HG03159 (cell line): ENCODE measurements around the gene ACTL9.
"Not testable (repeated sequence)": the region's sequence is repeated elsewhere in the genome, so short reads cannot be mapped to it uniquely, and the experiment has no call there.

Source experiments
- ATAC-seq: cut with Tn5 transposase; IDR thresholded peaks from one replicate; pipeline ENCODE4 v1.9.1; 2021; ENCODE audit warnings: mild to moderate bottlenecking, moderate library complexity; ENCODE audit not compliant: unreplicated experiment

Gene ACTL9

DNA sequence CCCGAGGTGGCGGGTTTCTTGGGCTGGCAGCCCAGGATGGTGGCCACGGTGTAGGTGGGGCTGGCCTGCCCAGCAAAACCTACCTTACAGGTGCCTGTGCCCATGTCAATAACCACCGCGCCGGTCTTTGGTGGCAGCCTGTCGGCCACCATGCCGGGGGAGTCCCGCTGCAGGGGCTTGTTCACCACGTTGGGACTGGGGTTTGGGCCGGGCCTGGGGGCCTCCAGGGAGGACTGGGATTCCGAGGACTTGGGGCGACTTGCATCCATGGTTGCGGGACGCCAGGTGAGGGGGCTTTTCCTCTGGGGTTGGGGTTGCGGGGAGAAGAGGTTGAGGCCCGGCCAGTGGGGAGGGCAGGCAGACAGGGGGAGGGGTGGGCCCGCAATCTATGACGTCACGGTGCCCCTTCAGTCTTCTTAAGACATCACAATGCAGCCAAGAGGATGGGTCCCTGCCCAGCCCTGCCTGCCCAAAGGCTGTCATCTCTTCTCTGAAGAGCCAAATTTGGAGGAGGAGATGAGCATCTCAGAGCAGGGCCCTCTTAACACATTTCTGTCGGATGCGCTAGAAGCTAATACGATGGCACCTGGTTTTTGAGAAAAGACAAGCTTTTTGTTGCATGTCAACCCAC is at the start of gene ACTL9:
Gene ACTL9 (minus strand): TSS at position 363 of the 631 bp plus-strand sequence. CDS start 94 bp downstream, at position 269.
- ATAC-seq, result no peak

GRCh38 chr19:8739291-8740065 is 40.9 kb upstream of the ACTL9 start:
- not testable (repeated sequence) for ATAC-seq

DNA sequence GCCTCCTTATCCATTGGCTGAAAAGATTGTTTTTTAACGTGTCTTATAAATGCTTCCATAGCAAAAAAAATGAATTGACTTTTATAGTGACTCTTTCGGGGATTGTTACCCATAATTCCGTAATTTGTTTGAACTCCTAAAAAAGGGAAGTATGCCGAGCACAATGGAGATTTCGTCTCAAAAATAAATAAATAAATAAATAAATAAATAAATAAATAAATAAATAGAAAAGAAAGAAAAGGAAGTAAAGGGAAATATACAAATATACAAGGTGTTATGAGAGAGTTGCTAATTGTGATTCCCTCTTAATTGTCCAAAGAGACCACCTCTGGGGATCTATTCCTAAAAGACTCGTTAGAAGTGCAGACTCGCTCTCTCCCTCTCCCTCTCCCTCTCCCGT is 39.8 kb upstream of the ACTL9 start:
- ATAC-seq, result no peak

DNA sequence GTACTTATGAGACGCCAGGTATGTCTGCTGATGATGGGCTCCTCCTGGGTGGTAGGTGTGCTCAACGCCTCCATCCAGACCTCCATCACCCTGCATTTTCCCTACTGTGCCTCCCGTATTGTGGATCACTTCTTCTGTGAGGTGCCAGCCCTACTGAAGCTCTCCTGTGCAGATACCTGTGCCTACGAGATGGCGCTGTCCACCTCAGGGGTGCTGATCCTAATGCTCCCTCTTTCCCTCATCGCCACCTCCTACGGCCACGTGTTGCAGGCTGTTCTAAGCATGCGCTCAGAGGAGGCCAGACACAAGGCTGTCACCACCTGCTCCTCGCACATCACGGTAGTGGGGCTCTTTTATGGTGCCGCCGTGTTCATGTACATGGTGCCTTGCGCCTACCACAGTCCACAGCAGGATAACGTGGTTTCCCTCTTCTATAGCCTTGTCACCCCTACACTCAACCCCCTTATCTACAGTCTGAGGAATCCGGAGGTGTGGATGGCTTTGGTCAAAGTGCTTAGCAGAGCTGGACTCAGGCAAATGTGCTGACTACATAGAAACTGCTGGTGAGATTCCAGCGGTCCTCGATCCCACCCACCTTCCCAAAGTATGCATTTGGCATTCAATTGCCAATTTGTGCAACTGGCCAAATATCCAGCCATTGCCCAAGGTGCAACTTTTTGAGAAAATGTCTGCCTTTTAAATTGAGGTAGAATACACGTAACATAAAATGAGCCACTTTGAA is 33.0 kb upstream of the ACTL9 start:
- no peak for ATAC-seq

GRCh38 chr19:8724276-8724675 is 25.7 kb upstream of the ACTL9 start:
- ATAC-seq, result no peak

DNA sequence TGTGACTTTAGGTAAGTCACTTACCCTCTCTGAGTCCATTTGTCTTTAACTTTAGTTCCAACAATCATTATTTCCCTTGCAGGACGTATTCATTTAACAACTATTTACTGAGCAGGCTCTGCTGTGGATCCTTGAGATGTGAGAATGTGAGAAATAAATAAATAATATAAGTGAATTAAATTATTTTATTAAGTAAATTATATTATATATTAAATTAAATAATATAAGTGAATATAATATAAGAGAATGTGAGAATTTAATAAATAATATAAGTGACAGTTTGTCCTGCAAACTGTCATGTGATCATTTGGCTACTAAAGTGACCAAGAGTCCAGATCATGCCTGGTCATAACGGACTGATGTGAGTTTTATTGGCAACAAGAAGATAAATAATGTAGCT is 23.4 kb upstream of the ACTL9 start:
- no peak for ATAC-seq

DNA sequence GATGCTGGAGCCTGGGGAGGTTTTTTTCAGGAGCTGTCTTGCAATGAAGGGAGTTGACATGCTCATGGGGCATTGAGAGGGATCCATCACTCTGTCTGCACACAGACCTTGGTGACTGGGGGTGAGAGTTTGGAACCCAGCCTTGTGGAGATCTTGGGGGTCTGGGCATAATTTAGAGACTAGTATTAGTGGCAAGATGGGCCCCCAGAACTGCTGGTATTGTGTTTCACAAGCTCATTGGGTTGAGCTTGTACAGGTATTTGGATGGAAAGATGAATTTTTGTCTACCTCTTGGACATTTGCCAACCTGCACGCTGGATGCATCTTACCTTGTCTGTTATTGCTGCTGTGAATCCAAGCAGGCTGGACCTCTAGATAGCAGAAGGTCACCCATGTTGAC is 22.7 kb upstream of the ACTL9 start, which contains the start of gene OR2Z1:
Gene OR2Z1 (plus strand): TSS at position 301 of the 400 bp plus-strand sequence. CDS start 9,395 bp downstream, outside the sequence.
- ATAC-seq, result no peak

GRCh38 chr19:8710337-8710736 is 11.7 kb upstream of the ACTL9 start:
- ATAC-seq, result not testable (repeated sequence)

DNA sequence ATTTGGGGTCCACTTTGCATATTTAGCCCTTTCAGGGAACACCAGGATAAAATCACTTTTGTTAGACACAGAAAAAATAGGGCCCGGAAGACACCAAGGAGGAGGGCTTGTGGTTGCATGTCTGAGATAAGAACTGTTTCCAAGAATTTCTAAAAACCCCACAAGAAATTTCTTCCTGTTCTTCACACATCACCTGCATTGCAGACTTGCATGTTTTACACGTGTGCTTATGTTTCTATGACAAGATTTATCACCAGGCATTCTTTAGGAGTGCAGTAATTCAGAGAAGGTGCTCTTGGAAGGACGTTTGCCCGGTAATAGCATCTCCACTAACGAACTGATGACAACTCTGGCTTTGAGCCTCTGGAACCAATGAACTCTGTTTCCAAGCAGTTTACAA is 7.1 kb upstream of the ACTL9 start:
- no peak for ATAC-seq

GRCh38 chr19:8705304-8705703 is 6.7 kb upstream of the ACTL9 start:
- ATAC-seq, result not testable (repeated sequence)

DNA sequence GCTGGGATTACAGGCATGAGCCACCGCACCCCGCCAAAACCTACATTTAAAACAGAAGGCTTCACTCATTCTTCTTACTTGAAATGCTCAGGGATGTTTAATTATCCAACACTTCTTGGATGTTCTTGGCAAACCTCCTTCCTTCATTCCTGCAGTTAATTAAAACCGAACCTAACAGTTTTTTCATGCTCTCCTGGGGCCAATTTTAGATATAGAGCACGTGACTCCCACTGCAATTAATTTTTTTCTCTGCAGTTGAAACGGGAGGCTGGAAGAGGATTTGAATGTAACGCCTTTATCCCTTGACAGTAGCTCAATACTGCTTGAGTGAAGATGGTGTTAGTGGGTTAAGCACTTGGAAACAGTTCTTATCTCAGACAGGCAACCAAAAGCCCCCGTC is 4.6 kb upstream of the ACTL9 start:
- no peak for ATAC-seq

DNA sequence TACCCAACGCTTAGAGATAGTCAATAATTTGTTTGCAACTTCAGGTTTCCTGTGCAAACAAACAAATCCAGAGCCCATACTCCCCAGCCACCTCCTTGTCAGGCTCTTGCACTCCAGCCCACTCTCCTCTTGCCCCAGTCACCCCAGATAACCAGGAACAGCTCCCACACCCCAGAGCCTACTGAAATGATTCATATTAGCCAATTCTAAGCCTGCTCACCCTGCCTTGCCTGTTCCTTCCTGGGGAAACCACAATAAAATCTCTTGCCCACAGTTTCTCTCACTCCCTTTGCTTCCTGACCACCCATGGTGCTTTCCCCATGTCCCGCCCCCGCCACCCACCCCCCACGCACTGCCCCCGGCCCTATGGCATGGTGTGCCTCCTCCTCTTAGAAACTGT is 3.8 kb upstream of the ACTL9 start:
- ATAC-seq, result no peak

GRCh38 chr19:8700956-8701355 is 2.4 kb upstream of the ACTL9 start:
- ATAC-seq, result no peak

GRCh38 chr19:8699908-8700307 is 1.3 kb upstream of the ACTL9 start:
- no peak for ATAC-seq

GRCh38 chr19:8697671-8698432 is 743 bp downstream of the ACTL9 start:
- ATAC-seq, result no peak

- ATAC-seq, result no peak
Observed at GRCh38 chr19:8696993-8697392, 1.6 kb downstream of the ACTL9 start.

GRCh38 chr19:8695911-8696310 is 2.7 kb downstream of the ACTL9 start:
- ATAC-seq, result no peak

- no peak for ATAC-seq
Observed at GRCh38 chr19:8695501-8695900, 3.1 kb downstream of the ACTL9 start.

GRCh38 chr19:8690753-8691539 is 7.6 kb downstream of the ACTL9 start:
- ATAC-seq, result no peak

- ATAC-seq, result no peak
Observed at GRCh38 chr19:8688930-8689329, 9.7 kb downstream of the ACTL9 start.
